Measurements from ENCODE around the gene FSTL4. TPM values are rescaled to one million over a fixed set of nuclear protein-coding genes. Genes with fewer than 3 reads are reported as not detected.

Gene FSTL4
- total RNA-seq, 4 donors from 2014 or later: 0.27 TPM; not detected in 3

GRCh38 chr5:133297293-133297692 lies 315.0 kb downstream of the FSTL4 start:
- H3K4me3 ChIP-seq: no peak overlapping the region
- in situ Hi-C loops (cut with MboI; ENCODE audit: low pct_ligation_motif_present in 1 of 4, low pct_unique_long_range_greater_than_20kb in 1 of 4, low sequenced_read_pairs in 3 of 4): loop anchor here in 3 of 4 donors (25.0 kb wide), 1 partner anchor 185 kb away; no protein-coding TSS in a partner anchor
- intact Hi-C loops (cut with DNase I; ENCODE audit: low total_unique reads): no loop called here
- H3K27me3 ChIP-seq: no peaks in the 10 kb centered on the region
- H3K36me3 ChIP-seq: no peaks in the 10 kb centered on the region
- no peak overlapping the region for H3K27ac ChIP-seq
- no peak for DNase-seq
- H3K4me1 ChIP-seq: no peaks in the 10 kb centered on the region
- no peaks in the 10 kb centered on the region for H3K9me3 ChIP-seq
- TF ChIP-seq CTCF (IDR thresholded peaks at IDR 0.05) (no peak), POLR2A (IDR thresholded peaks at IDR 0.05) (no peak), POLR2AphosphoS5 (IDR thresholded peaks at IDR 0.05) (no peak), EP300 (IDR thresholded peaks at IDR 0.05; ENCODE audit: low read depth) (no peak)
- 84% methylated on average over 5 of the region's 5 CpGs; no CpG with 5 or more reads in 1 of the 2 donors for WGBS, 2 donors (ENCODE audit: low coverage in 1 of 2)

DNA sequence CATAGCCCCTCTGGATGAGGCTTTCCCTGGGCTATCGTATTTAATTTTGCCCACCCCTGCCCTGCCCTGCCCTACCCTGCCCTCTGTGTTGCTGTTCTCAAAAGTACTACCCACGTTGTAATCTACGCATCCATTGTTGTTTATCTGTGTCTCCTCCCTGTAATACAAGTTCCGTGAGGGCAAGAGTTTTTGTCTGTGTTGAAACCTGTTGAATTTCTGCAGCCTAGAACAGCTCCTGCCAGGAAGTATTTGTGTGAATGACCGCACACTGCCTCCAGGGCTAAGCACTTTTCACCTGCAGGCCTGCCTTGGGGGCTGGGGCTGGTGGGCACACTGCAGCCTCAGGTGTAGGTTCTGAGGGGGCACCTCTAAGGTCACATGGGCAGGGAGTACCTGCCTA lies 315.7 kb downstream of the FSTL4 start:
- Histone ChIP-seq H3K4me3 (no peak overlapping the region), H3K9me3 (no peaks in the 10 kb centered on the region), H3K27ac (no peak overlapping the region), H3K4me1 (no peaks in the 10 kb centered on the region), H3K27me3 (no peaks in the 10 kb centered on the region), H3K36me3 (no peaks in the 10 kb centered on the region)
- no peak for DNase-seq
- intact Hi-C loops (cut with DNase I; ENCODE audit: low total_unique reads): no loop called here
- TF ChIP-seq CTCF (IDR thresholded peaks at IDR 0.05): no peak
- TF ChIP-seq POLR2A (IDR thresholded peaks at IDR 0.05): no peak
- no peak for TF ChIP-seq EP300 (IDR thresholded peaks at IDR 0.05; ENCODE audit: low read depth)
- TF ChIP-seq POLR2AphosphoS5 (IDR thresholded peaks at IDR 0.05): no peak
- 40 to 47% methylated on average over 1 to 5 of the region's 5 CpGs for WGBS, 2 donors (ENCODE audit: low coverage in 1 of 2)
- in situ Hi-C loops (cut with MboI; ENCODE audit: low pct_ligation_motif_present in 1 of 4, low pct_unique_long_range_greater_than_20kb in 1 of 4, low sequenced_read_pairs in 3 of 4): loop anchor here in 3 of 4 donors (25.0 kb wide), 1 partner anchor 184 kb away; no protein-coding TSS in a partner anchor

DNA sequence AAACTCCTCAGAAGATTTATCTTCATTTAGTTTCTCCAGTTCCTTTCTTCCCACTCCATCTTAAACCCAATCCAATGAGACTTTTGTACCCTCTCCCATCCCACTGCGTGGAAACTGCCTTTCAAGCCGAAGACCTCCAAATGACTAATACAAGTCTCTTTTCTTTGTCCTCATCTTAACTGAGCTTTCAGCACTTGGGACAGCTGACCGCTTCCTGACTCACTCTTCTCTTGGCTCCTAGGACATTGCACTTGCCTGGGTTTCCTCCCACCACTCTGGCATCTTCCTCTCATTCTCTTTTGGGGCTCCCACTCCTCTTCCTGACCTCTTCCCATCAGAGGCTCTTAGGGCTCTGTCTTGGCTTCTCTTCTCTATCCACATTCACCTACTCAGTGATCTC lies 316.8 kb downstream of the FSTL4 start:
- no peak overlapping the region for H3K4me3 ChIP-seq
- H3K36me3 ChIP-seq: no peaks in the 10 kb centered on the region
- H3K9me3 ChIP-seq: no peaks in the 10 kb centered on the region
- H3K4me1 ChIP-seq: no peaks in the 10 kb centered on the region
- no peaks in the 10 kb centered on the region for H3K27me3 ChIP-seq
- 83 to 92% methylated on average over 3 of the region's 3 CpGs for WGBS, 2 donors (ENCODE audit: low coverage in 1 of 2)
- no peak for DNase-seq
- in situ Hi-C loops (cut with MboI; ENCODE audit: low pct_ligation_motif_present in 1 of 4, low pct_unique_long_range_greater_than_20kb in 1 of 4, low sequenced_read_pairs in 3 of 4): loop anchor here in 3 of 4 donors (25.0 kb wide), 1 partner anchor 183 kb away; no protein-coding TSS in a partner anchor
- no peak overlapping the region for H3K27ac ChIP-seq
- TF ChIP-seq POLR2A (IDR thresholded peaks at IDR 0.05) (no peak), POLR2AphosphoS5 (IDR thresholded peaks at IDR 0.05) (no peak), EP300 (IDR thresholded peaks at IDR 0.05; ENCODE audit: low read depth) (no peak), CTCF (IDR thresholded peaks at IDR 0.05) (no peak)
- intact Hi-C loops (cut with DNase I; ENCODE audit: low total_unique reads): no loop called here

DNA sequence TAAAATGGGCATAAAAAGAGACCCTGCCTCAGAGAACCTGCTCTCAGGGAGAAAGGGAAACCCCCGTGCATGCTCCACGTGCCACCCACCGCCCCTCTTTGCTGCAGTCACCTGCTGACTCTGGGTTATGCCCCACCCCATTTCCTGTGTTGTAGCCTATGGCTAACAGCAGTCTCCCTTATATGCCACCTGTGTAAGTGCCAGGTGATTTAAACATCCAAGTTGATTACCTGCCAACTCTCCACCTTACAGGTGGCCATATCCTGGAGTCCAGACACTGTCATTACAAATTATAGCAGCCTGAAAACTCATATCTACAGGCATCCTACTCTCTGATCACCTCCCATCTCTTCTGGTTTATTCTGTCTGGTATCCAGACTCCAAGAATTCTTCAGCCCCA lies 318.0 kb downstream of the FSTL4 start:
- Histone ChIP-seq H3K9me3 (no peaks in the 10 kb centered on the region), H3K36me3 (no peaks in the 10 kb centered on the region), H3K27me3 (no peaks in the 10 kb centered on the region), H3K4me1 (no peaks in the 10 kb centered on the region), H3K4me3 (no peak overlapping the region), H3K27ac (no peak overlapping the region)
- DNase-seq: no peak
- no peak for TF ChIP-seq EP300 (IDR thresholded peaks at IDR 0.05; ENCODE audit: low read depth)
- no peak for TF ChIP-seq POLR2A (IDR thresholded peaks at IDR 0.05)
- TF ChIP-seq CTCF (IDR thresholded peaks at IDR 0.05): no peak
- no peak for TF ChIP-seq POLR2AphosphoS5 (IDR thresholded peaks at IDR 0.05)
- intact Hi-C loops (cut with DNase I; ENCODE audit: low total_unique reads): no loop called here
- in situ Hi-C loops (cut with MboI; ENCODE audit: low pct_ligation_motif_present in 1 of 4, low pct_unique_long_range_greater_than_20kb in 1 of 4, low sequenced_read_pairs in 3 of 4): loop anchor here in 3 of 4 donors (25.0 kb wide), 1 partner anchor 182 kb away; no protein-coding TSS in a partner anchor
- WGBS, 2 donors (ENCODE audit: low coverage in 1 of 2): 15% methylated on average over 3 of the region's 3 CpGs; no CpG with 5 or more reads in 1 of the 2 donors

All from transverse colon (tissue), 4 donors.